GM12801 (cell line): ENCODE data around the gene SMIM5.

ENCODE experiments used
- CTCF ChIP-seq: IDR thresholded peaks from one replicate; pipeline ENCODE4 v1.5.1; 2011; ENCODE audit warnings: control low read depth; ENCODE audit not compliant: insufficient read length; ENCODE audit errors: extremely low read depth

Gene SMIM5

DNA sequence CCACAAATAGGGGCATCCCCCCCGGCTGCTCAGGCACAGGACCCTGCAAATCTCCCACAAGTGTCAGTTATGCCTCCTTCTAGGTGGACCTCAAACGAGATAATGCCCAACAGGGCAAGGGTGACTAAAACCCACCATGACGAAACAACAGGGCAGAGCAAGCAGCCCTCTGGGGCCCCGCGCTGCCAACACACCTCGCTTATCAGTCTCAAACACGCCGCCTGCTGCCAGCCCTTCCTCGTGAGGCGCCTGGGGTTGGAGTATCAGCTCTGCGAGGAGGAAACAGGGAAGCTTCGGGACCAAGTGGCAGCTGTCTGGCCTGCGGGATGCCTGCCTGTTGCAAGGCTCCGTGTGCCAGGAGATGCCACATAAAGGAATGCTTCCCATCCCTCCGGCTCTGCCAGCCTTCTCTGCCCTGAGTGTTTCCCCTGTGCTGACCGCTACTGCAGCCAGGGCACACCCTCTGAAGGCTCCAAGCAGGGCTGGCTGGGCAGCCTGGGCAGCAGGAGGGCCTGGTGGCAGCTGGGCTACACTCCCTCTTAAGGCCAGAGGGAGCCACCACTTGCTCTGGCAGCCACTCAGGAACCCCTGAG, 2.5 kb downstream of the SMIM5 start:
- no peak for TF ChIP-seq CTCF

DNA sequence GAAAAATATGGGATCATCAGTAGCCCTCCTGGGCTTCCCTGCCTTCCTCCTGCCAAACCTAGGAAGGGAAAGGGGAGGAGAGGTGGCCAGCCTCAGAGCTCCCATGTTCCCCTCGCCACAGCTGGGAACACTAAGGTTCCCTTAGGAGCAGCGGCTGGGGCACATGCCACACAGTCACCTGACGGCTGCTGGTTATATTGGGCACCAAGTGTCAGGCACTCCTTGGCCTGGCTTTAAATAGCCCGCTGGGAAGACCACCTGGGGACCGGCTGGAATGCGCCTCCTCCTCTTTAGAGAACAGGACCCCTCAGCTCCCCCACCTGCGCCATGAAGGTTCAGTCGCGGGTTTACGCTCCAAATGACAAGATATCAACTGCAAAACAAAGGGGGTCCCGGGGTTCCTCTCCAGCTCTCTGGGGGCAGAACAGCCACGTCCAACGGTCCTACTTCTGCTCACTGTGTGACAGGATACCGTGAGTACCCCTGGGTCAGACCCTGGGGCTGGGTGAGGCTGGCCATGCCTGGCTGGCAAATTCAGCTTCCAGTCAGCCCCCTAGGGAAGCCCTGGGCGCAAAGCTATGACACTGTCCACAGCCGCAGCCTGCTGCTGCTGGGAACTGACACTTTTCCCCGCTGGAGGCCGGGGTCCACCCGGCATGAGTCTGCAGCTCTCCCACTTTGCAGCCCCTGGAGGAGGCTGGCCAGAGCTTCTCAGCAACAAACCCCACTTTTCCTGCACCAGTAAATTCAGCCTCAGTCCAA, 3.3 kb downstream of the SMIM5 start:
- no peak for TF ChIP-seq CTCF

- TF ChIP-seq CTCF, result no peak
These were observed 3.9 kb downstream of the SMIM5 start for GRCh38 chr17:75637143-75637538.

DNA sequence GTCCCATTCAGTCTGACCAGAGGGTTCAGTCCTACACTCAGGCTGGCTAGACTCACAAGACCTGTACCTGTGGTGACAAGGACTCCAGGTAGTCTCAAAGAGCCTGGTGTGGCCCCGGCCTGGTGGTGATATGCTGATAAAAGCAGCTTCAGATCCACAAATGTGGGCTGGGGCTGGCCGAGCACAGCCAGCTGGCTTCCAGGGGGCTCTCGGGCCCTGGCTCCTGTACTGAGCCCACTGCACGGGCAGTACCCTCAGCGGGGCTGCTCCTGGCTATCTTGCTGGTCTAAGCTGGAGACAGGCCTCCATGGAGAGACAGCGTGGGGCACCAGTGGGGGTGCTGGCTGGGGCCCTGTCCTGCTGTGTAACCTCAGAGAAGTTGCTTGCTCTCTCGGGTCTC, 4.3 kb downstream of the SMIM5 start:
- TF ChIP-seq CTCF, result no peak

- no peak for TF ChIP-seq CTCF
These were observed 5.7 kb downstream of the SMIM5 start for GRCh38 chr17:75638893-75639292.

GRCh38 chr17:75639327-75639726, 6.1 kb downstream of the SMIM5 start:
- TF ChIP-seq CTCF, result no peak

- no peak for TF ChIP-seq CTCF
These were observed 6.7 kb downstream of the SMIM5 start for GRCh38 chr17:75639771-75640555.
